NT2/D1 (cell line): ENCODE results near the gene F12.

Experiments used
- DNase-seq: peaks from one replicate; pipeline ENCODE4 v3.0.0-alpha.2; 2011; ENCODE audit warnings: low read depth, low spot score
- H3K27me3 ChIP-seq: 2 replicates; pipeline ENCODE4 v1.6.0; 2011; ENCODE audit warnings: mild to moderate bottlenecking; ENCODE audit not compliant: insufficient read length, insufficient read depth
- H3K36me3 ChIP-seq: 2 replicates; pipeline ENCODE4 v1.6.1; 2011; ENCODE audit warnings: mild to moderate bottlenecking, low read length, mixed read lengths; ENCODE audit not compliant: insufficient read depth, insufficient read length
- H3K4me1 ChIP-seq: 2 replicates; pipeline ENCODE4 v1.5.1; 2011; ENCODE audit not compliant: insufficient read depth, insufficient read length
- H3K4me3 ChIP-seq: 2 replicates; pipeline ENCODE4 v1.5.1; 2011; ENCODE audit warnings: low read depth; ENCODE audit not compliant: insufficient read length
- H3K9ac ChIP-seq: 2 replicates; pipeline ENCODE4 v1.6.0; 2011; ENCODE audit warnings: low read depth; ENCODE audit not compliant: insufficient read length
- H3K9me3 ChIP-seq: 2 replicates; pipeline ENCODE4 v1.5.1; 2011; ENCODE audit warnings: mild to moderate bottlenecking, low read length; ENCODE audit not compliant: insufficient read depth
- SUZ12 ChIP-seq: IDR thresholded peaks from 2 replicates; pipeline ENCODE4 v1.6.1; 2011; ENCODE audit not compliant: insufficient read length, insufficient read depth; ENCODE audit errors: extremely low read depth
- YY1 ChIP-seq: IDR thresholded peaks from 2 replicates; pipeline ENCODE4 v1.6.1; 2011; ENCODE audit not compliant: insufficient read length, insufficient read depth
- ZNF274 ChIP-seq: IDR thresholded peaks from 2 replicates; pipeline ENCODE4 v1.6.1; 2011; ENCODE audit warnings: mild to moderate bottlenecking, low read depth, low read length

Gene F12

DNA sequence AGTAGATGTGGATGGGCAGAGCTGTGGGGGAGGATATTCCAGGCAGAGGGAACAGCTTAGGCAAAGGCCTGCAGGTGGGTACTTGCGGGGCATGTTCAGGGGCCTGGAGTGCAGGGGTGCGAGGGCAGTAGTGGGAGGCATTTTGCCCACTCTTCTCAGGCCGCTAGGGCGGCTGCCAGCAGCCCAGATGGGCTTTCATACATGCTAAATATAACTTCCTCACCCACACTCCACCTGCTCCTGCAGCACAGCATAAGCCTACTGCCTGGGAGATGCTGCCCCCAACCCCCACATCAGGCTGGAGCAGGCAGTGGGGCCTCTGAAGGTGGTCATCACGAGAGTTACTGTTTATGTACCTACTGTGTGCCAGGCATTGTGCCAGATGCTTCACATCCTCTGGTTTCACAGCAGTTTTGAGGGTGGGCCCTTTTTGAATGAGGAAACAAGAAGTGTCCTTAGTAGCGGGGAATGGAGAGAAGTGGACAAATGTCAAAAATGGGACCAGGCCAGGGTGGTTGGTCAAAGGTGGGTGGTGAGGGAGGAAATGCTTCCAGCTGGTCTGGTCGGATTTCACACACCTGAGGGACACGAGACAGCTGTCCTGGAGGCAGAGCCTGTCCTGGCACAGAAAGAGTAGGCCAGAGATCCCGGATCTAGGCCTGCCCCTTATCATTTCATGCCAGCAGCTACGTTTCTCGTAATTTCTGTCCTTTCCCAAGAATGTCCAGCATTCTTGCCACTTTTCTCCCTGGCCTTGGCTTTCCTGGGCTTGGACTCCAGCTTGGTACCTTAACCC, 39.5 kb downstream of the F12 start:
- H3K9ac ChIP-seq = no peak overlapping the region
- H3K4me1 ChIP-seq = peaks cover 12% of the 10 kb centered on the region
- DNase-seq = no peak
- H3K36me3 ChIP-seq = no peaks in the 10 kb centered on the region
- H3K9me3 ChIP-seq = no peaks in the 10 kb centered on the region
- TF ChIP-seq ZNF274 = no peak
- H3K4me3 ChIP-seq = no peak overlapping the region
- H3K27me3 ChIP-seq = peaks cover 14% of the 10 kb centered on the region

DNA sequence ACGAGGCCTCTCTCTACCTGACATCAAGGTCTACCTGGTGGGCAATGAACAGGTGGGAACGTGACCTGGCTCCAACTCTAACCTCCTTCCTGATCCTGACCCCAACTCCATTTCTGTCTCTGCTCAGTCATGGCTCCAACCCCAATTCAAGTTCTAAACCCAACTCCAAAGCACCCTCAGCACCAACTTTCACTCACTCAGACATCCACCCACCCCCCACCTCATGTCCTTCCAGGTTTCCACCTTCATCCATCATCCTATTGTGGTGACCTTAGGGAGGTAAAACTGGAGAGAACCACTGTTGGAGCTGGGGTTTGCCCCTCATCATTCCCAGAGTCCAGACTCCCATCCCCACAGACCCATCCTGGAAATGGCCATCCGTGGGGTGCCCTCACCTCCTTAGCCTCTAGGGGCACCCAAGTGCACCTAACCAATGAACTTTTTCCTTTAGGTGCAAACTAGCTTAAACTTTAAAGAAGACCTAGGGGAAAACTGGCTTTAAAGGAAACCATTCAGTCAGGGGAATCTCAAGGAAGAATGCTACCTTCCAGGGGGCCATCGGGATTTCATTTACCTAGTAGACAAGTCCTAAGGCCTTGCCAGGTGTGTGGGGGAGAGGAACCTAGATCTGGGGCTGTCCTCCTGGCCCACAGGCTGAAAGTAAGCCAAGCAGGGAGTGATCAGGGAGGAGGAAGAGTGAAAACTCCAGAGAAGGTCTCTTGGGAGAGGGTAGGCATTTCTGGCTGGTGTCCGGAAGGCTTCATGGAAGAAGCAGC, 40.3 kb downstream of the F12 start:
- Histone ChIP-seq H3K4me3 (no peak overlapping the region), H3K27me3 (peaks cover 14% of the 10 kb centered on the region), H3K9me3 (no peaks in the 10 kb centered on the region), H3K9ac (no peak overlapping the region), H3K4me1 (peaks cover 12% of the 10 kb centered on the region), H3K36me3 (no peaks in the 10 kb centered on the region)
- TF ChIP-seq YY1 (no peak), SUZ12 (no peak), ZNF274 (no peak)
- DNase-seq = no peak

DNA sequence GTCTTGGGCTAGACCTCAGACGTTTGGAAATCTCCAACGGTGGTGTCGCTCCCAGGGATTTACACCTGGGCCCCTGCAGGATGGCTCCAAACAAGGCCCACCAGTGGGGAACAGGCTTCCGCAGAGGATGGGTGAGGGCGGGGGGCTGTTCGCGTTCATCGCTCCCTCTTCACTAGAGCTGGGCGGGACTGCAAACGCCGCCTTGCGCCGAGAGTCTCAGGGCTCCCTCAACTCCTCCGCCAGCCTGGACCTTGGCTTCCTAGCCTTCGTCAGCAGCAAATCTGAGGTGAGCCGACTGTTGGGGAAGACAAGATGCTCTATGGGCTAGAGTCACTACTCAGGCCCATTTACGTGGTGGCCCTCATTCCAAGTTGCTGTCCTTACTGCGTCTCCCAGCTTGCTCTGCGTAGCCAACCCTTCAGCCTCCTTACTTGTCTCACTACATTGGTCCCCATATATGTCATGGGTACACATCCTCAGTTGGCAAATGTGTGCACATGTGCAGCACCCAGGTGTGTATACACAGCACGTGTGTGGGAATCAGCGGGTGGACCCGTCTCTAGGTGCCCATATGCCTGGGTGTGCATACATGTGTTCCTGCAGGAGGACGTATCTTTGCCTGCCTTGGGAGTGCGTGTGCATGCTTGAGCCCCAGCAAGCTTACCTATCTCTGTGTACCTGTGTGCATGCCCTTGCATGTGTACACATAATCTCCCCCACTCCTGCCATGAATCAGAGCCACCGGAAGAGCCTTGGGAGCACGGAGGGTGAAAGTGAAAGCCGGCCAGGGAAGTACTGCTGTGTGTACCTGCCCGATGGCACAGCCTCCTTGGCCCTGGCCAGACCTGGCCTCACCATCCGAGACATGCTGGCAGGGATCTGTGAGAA, 41.1 kb downstream of the F12 start:
- Histone ChIP-seq H3K9me3 (no peaks in the 10 kb centered on the region), H3K9ac (no peak overlapping the region), H3K27me3 (peaks cover 14% of the 10 kb centered on the region), H3K4me1 (peaks cover 12% of the 10 kb centered on the region), H3K4me3 (no peak overlapping the region), H3K36me3 (no peaks in the 10 kb centered on the region)
- TF ChIP-seq YY1 = no peak
- no peak for TF ChIP-seq ZNF274
- TF ChIP-seq SUZ12 = no peak
- no peak for DNase-seq

DNA sequence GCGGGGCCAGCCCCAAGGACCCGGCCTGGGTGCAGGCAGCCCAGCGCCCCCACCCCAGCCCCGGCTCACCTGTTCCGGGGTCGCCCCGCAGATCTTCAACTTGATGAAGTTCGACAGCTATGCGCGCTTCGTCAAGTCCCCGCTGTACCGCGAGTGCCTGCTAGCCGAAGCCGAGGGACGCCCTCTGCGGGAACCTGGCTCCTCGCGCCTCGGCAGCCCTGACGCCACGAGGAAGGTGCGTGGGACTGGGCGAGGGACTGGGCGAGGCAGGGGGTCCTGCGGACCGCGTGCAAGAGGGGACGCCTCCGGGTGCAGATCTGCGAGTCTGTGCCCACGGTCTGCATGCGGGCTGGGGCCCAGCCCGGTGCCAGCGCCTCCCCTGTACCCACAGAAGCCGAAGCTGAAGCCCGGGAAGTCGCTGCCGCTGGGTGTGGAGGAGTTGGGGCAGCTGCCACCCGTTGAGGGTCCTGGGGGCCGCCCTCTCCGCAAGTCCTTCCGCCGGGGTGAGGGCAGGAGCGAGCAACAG, 42.0 kb downstream of the F12 start:
- Histone ChIP-seq H3K9me3 (no peaks in the 10 kb centered on the region), H3K27me3 (peaks cover 16% of the 10 kb centered on the region), H3K9ac (no peak overlapping the region), H3K4me3 (peak overlapping the region; percentile 46), H3K36me3 (no peaks in the 10 kb centered on the region), H3K4me1 (peaks cover 12% of the 10 kb centered on the region)
- TF ChIP-seq SUZ12 (no peak), ZNF274 (no peak), YY1 (no peak)
- DNase-seq = no peak

DNA sequence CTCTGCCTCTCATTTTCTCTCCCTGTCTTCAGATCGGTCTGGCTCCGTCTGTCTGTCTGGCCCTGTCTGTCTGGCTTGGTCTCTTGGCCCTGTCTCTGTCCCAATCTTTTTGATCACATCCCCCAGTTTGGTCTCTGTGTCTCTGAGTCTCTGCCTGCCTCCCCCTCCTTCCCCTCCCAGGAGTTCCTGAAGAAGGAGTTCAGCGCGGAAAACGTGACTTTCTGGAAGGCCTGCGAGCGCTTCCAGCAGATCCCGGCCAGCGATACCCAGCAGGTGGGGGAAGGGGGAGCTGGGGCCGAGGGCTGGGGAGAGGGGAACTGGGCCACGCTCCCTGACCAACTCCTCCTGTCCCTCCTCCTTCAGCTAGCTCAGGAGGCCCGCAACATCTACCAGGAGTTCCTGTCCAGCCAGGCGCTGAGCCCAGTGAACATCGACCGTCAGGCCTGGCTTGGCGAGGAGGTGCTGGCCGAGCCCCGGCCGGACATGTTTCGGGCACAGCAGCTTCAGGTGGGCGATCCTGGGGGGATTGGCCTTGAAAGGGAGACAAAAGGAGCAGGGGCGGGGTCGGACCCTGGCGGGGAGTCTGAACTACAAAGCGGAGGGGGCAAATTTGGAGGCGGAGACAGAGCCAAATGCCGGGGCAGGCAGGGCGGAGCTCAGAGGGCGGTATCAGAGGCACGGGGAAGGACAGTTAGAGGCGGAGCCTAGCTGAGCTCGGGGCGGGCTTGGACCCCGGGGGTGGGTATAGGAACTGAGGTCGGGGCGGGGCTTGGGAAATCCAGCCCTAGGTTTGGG, 42.6 kb downstream of the F12 start:
- Histone ChIP-seq H3K4me3 (peak overlapping the region; percentile 46), H3K4me1 (peaks cover 15% of the 10 kb centered on the region), H3K36me3 (no peaks in the 10 kb centered on the region), H3K9ac (peak overlapping the region; percentile 81), H3K27me3 (peaks cover 21% of the 10 kb centered on the region), H3K9me3 (no peaks in the 10 kb centered on the region)
- DNase-seq = peak; percentile 83
- TF ChIP-seq YY1 (no peak), SUZ12 (no peak), ZNF274 (no peak)

DNA sequence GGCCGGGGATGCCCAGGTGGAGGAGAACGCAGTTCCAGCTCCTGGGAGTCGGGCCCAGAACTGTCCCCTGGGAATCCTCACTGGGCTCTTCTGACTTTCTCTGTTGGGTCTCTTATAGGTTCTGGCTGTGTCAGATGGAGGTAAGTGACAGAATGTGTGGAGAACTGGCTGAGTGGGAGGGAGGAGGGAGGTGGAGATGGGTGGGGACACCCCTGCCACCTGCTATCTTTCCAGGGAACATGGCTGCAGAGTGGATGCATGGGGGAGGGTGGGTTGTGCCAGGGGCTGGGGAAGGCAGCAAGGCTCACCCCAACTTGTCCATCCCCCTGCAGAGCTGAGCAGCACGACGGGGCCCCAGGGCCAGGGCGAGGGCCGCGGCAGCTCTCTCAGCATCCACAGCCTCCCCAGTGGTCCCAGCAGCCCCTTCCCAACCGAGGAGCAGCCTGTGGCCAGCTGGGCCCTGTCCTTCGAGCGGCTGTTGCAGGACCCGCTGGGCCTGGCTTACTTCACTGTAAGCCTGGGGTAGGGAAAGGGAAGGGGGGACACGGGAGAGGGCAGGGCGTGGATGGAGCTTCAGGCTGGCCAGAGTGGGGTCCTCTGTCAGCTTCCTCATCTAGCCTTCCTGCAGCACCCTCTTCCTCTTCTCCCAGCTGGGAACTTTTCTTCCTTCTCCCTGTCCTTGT, 43.4 kb downstream of the F12 start:
- H3K4me3 ChIP-seq = peak overlapping the region; percentile 35
- no peak for TF ChIP-seq YY1
- H3K9ac ChIP-seq = peak overlapping the region; percentile 81

More for the DNA sequence above, 43.4 kb downstream of the F12 start:
- no peaks in the 10 kb centered on the region for H3K36me3 ChIP-seq
- peaks cover 21% of the 10 kb centered on the region for H3K27me3 ChIP-seq
- H3K4me1 ChIP-seq = peaks cover 13% of the 10 kb centered on the region
- H3K9me3 ChIP-seq = no peaks in the 10 kb centered on the region
- DNase-seq = no peak
